WTC11 (cell line): ENCODE results near the gene SHROOM2.

Source experiments
- ETV6 ChIP-seq: sonication (generic); formaldehyde crosslinking; IDR thresholded peaks from 2 replicates; pipeline ENCODE4 v1.8.1; 2022; ENCODE audit warnings: mild to moderate bottlenecking, missing genetic modification reagents
- GABPB1 ChIP-seq: sonication (generic); formaldehyde crosslinking; IDR thresholded peaks from 2 replicates; pipeline ENCODE4 v1.8.1; 2023; ENCODE audit warnings: mild to moderate bottlenecking, missing genetic modification reagents
- JUN ChIP-seq: sonication (generic); formaldehyde crosslinking; IDR thresholded peaks from 2 replicates; pipeline ENCODE4 v1.8.0; 2023; ENCODE audit warnings: mild to moderate bottlenecking, missing genetic modification reagents
- MXD4 ChIP-seq: fragments of 250-450 bp; sonication (Bioruptor Pico); IDR thresholded peaks from 2 replicates; pipeline ENCODE4 v1.8.0; 2021; ENCODE audit warnings: mild to moderate bottlenecking, moderate library complexity, borderline replicate concordance
- TEAD4 ChIP-seq: sonication (generic); formaldehyde crosslinking; IDR thresholded peaks from 2 replicates; pipeline ENCODE4 v1.8.0; 2022; ENCODE audit warnings: mild to moderate bottlenecking, missing genetic modification reagents
- TF ChIP-seq, protein P1 (sequence below): fragments of 200-600 bp; IDR thresholded peaks from 2 replicates; pipeline ENCODE4 v1.8.0; 2022; ENCODE audit warnings: antibody characterized with exemption
- TF ChIP-seq, protein P2 (sequence below): sonication (generic); formaldehyde crosslinking; IDR thresholded peaks from 2 replicates; pipeline ENCODE4 v1.8.1; 2023; ENCODE audit warnings: mild to moderate bottlenecking, moderate library complexity, missing genetic modification reagents
- TF ChIP-seq, protein P3 (sequence below): sonication (generic); formaldehyde crosslinking; IDR thresholded peaks from 2 replicates; pipeline ENCODE4 v1.8.0; 2022; ENCODE audit warnings: mild to moderate bottlenecking, missing genetic modification reagents

DNA sequence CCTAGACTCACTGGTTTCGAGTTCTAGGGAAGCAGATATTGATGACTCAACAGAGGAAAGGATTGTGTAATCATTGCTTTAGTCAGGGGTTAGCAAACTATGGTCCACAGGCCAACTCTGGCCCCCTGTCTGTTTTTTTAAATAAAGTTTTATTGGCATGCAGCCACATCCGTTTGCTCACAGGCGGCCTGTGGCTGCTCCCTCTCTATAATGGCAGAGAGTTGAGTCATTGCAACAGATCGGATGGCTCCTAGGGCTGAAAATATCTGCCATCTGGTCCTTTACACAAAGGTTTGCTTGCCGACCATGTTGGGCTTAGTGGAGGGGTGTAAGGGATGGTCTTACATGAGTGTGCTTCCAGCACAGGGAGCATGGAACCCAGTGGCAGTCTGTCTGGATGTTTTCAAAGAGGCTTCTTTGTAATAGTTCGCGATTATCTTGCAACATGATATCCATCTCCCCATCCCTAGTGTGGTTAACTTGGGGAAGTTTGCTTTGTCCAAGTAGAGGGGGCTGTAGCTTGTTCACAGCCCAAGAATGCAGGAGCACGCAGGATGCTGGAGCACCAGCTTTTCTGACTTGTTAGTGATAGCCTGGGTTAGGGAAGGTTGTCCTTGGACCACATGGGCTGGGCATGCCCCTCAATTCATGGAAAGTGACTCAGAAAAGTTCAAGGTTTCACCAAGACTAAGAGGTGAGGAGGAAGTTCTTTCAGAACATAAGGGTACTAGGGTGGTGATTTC lies 121.6 kb downstream of the SHROOM2 start:
- TF ChIP-seq TEAD4 (CRISPR knock-in tag) (no peak), GABPB1 (CRISPR knock-in tag) (no peak), JUN (CRISPR knock-in tag) (no peak), MXD4 (CRISPR knock-in tag) (no peak), ETV6 (CRISPR knock-in tag) (no peak)
- TF ChIP-seq, protein P1, sequence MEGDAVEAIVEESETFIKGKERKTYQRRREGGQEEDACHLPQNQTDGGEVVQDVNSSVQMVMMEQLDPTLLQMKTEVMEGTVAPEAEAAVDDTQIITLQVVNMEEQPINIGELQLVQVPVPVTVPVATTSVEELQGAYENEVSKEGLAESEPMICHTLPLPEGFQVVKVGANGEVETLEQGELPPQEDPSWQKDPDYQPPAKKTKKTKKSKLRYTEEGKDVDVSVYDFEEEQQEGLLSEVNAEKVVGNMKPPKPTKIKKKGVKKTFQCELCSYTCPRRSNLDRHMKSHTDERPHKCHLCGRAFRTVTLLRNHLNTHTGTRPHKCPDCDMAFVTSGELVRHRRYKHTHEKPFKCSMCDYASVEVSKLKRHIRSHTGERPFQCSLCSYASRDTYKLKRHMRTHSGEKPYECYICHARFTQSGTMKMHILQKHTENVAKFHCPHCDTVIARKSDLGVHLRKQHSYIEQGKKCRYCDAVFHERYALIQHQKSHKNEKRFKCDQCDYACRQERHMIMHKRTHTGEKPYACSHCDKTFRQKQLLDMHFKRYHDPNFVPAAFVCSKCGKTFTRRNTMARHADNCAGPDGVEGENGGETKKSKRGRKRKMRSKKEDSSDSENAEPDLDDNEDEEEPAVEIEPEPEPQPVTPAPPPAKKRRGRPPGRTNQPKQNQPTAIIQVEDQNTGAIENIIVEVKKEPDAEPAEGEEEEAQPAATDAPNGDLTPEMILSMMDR, result no peak
- TF ChIP-seq, protein P2, sequence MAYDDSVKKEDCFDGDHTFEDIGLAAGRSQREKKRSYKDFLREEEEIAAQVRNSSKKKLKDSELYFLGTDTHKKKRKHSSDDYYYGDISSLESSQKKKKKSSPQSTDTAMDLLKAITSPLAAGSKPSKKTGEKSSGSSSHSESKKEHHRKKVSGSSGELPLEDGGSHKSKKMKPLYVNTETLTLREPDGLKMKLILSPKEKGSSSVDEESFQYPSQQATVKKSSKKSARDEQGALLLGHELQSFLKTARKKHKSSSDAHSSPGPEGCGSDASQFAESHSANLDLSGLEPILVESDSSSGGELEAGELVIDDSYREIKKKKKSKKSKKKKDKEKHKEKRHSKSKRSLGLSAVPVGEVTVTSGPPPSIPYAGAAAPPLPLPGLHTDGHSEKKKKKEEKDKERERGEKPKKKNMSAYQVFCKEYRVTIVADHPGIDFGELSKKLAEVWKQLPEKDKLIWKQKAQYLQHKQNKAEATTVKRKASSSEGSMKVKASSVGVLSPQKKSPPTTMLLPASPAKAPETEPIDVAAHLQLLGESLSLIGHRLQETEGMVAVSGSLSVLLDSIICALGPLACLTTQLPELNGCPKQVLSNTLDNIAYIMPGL (CRISPR knock-in tag), result no peak
- TF ChIP-seq, protein P3, sequence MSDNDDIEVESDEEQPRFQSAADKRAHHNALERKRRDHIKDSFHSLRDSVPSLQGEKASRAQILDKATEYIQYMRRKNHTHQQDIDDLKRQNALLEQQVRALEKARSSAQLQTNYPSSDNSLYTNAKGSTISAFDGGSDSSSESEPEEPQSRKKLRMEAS, result no peak
